Osteocyte (in vitro differentiated cells): ENCODE data around the gene ADAMTS2. TPM values are rescaled to one million over a fixed set of nuclear protein-coding genes. Genes with fewer than 3 reads are reported as not detected.

ENCODE experiments used
- DNase-seq: peaks from one replicate; pipeline ENCODE4 v3.0.0; 2021; ENCODE audit warnings: mixed read lengths; ENCODE audit not compliant: unreplicated experiment; ENCODE audit errors: extremely low spot score
- H3K27ac Mint-ChIP-seq: one replicate; pipeline ENCODE4 v1.8.0; 2021; ENCODE audit warnings: mild to moderate bottlenecking, mixed read lengths; ENCODE audit not compliant: unreplicated experiment
- H3K27me3 Mint-ChIP-seq: one replicate; pipeline ENCODE4 v1.8.0; 2021; ENCODE audit warnings: mixed read lengths; ENCODE audit not compliant: unreplicated experiment
- H3K36me3 Mint-ChIP-seq: one replicate; pipeline ENCODE4 v1.8.0; 2021; ENCODE audit warnings: mixed read lengths; ENCODE audit not compliant: unreplicated experiment
- H3K4me1 Mint-ChIP-seq: one replicate; pipeline ENCODE4 v1.8.0; 2021; ENCODE audit warnings: mixed read lengths; ENCODE audit not compliant: unreplicated experiment
- H3K4me3 Mint-ChIP-seq: one replicate; pipeline ENCODE4 v1.8.0; 2021; ENCODE audit warnings: mild to moderate bottlenecking, moderate library complexity, mixed read lengths; ENCODE audit not compliant: unreplicated experiment
- H3K9me3 Mint-ChIP-seq: one replicate; pipeline ENCODE4 v1.8.0; 2021; ENCODE audit warnings: mixed read lengths; ENCODE audit not compliant: unreplicated experiment
- total RNA-seq: library from RNA; stranded (reverse); gene quantifications from 2 replicates; pipeline ENCODE4 v1.2.1, GENCODE V29; 2021
- TF ChIP-seq, protein P1 (sequence below): fragments of 200-600 bp; sonication (generic); IDR thresholded peaks from 2 replicates; pipeline ENCODE4 v1.5.0; 2021; ENCODE audit warnings: antibody characterized with exemption, mild to moderate bottlenecking, moderate library complexity

The ADAMTS2 gene
- total RNA-seq, 1 donor from 2014 or later = 12.2 TPM

DNA sequence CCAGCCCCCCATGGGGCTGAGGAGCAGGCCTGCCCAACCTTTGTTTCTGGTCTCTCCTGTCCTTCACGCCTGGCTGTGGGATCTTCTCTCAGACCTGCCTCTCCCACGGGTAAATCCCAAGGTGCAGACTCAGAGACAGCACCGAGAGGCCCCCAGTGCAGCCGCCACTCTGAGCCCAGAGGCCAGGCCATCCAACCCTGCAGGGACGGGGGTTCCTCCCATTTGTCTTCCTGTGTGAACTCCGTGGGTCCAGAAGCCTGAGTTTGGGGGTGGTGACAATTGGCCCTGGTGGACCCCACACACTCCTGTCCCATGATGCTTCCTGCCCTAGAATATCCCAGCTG is 123.4 kb downstream of the ADAMTS2 start:
- Mint-ChIP-seq H3K27ac (no peak overlapping the region), H3K27me3 (no peaks in the 10 kb centered on the region), H3K36me3 (no peaks in the 10 kb centered on the region), H3K4me3 (no peak overlapping the region), H3K4me1 (no peaks in the 10 kb centered on the region), H3K9me3 (peaks cover 29% of the 10 kb centered on the region)
- TF ChIP-seq, protein P1, sequence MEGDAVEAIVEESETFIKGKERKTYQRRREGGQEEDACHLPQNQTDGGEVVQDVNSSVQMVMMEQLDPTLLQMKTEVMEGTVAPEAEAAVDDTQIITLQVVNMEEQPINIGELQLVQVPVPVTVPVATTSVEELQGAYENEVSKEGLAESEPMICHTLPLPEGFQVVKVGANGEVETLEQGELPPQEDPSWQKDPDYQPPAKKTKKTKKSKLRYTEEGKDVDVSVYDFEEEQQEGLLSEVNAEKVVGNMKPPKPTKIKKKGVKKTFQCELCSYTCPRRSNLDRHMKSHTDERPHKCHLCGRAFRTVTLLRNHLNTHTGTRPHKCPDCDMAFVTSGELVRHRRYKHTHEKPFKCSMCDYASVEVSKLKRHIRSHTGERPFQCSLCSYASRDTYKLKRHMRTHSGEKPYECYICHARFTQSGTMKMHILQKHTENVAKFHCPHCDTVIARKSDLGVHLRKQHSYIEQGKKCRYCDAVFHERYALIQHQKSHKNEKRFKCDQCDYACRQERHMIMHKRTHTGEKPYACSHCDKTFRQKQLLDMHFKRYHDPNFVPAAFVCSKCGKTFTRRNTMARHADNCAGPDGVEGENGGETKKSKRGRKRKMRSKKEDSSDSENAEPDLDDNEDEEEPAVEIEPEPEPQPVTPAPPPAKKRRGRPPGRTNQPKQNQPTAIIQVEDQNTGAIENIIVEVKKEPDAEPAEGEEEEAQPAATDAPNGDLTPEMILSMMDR = no peak
- DNase-seq = no peak

DNA sequence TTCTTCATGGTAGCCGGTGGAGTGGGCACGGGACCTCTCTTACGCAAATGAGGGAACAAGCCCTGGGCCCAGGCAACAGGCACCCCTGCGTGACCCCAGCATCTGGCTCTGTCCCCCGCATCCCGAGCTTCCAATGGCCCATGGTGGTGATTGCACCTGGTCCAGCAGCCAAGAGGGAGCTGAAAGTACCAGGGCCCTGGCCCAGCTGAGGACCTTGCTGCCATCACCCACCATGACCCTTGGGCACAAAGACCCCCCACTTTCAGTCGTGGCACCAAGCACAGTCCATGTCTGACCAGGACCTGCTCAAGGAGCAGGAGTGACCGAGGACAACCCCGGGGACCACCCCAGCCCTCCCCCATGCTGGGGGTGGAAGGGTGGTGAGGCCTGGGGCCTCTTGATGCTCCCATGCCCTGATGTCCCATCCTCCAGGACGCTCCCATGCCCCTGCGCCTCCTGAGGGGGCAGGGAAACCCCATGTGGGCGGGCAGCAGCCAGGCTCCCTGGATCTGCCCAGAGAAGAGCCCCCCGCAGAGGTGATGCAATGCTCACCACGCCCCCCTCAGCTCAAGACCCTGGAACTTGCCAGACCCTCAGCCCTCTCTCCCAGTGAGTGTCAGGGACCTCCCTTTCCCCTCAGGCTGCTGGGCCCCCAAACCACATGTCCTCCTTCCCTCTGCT is 123.9 kb downstream of the ADAMTS2 start:
- H3K4me3 Mint-ChIP-seq = no peak overlapping the region
- no peaks in the 10 kb centered on the region for H3K4me1 Mint-ChIP-seq

DNA sequence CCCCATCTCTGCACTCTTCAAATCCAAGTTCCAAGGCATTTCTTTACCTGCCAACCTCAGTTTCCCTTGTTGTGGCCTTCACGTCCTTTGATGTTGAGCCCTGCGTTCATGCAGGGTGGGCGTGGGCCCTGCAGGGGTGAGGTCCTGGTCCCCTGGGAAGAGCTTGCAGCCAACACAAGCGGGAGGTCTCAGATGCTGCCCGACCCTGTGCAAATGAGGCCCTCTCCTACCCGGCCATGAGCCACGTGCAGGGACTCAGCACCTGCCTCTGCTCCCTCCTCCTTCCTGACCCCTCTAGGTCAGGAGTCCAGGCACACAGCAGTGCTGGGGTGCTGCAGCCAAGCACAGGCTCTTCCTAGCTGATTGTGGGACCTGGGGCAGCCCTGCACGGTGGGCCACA is 124.5 kb downstream of the ADAMTS2 start:
- H3K9me3 Mint-ChIP-seq = peaks cover 31% of the 10 kb centered on the region
- TF ChIP-seq, protein P1 = no peak
- H3K4me3 Mint-ChIP-seq = no peak overlapping the region
- H3K36me3 Mint-ChIP-seq = no peaks in the 10 kb centered on the region
- DNase-seq = no peak
- H3K27me3 Mint-ChIP-seq = no peaks in the 10 kb centered on the region
- H3K4me1 Mint-ChIP-seq = no peaks in the 10 kb centered on the region
- H3K27ac Mint-ChIP-seq = no peak overlapping the region

More for the DNA sequence above, 123.9 kb downstream of the ADAMTS2 start:
- H3K9me3 Mint-ChIP-seq = peaks cover 29% of the 10 kb centered on the region
- H3K27me3 Mint-ChIP-seq = no peaks in the 10 kb centered on the region
- H3K27ac Mint-ChIP-seq = no peak overlapping the region
- H3K36me3 Mint-ChIP-seq = no peaks in the 10 kb centered on the region
- TF ChIP-seq, protein P1 = no peak
- no peak for DNase-seq

DNA sequence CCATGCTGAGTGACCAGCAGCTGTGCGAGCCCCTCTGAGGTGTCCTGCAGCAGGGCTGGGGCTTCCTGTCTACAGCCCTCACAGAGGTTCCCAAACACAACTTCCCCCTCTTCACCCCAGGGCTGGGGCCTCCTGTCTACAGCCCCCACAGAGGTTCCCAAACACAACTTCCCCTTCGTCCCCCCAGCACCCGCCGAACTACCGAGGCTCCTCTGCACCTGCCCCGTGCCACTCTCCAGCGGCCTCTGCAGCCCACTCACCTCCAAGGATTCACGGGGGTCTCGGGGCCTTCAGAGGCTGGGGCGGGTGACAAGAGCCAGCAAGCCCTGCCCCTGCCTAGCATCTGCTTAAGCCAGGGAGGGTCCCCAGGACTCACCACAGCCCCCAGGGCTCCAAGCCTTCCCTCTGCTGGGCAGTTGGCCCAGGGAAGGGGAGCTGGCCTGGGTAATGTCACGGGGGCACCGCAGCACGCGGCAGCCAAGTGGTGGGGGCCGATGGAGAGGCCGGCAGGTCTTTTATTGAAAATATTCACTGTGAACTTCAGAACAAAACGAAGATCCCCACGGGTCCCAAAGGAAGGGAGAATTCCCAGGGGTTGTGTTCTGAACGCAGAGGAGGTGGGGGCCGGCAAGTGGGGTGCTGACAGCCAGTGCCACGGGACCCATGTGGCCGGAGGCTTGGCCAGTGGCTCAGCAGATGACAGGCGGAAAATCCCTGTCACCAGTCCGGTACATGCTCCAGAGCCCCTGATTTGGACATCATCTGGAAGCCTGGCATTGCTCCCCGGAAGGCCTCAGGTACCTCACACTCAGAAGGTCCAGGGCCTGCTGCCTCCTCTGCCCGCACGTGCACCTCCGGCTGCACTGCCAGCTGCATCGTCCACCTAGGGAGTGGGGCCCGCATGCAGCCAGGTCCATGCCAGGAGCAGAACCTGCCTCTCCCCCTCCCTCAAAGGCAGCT is 125.3 kb downstream of the ADAMTS2 start:
- Mint-ChIP-seq H3K9me3 (peaks cover 31% of the 10 kb centered on the region), H3K27me3 (no peaks in the 10 kb centered on the region), H3K4me1 (no peaks in the 10 kb centered on the region), H3K36me3 (no peaks in the 10 kb centered on the region), H3K4me3 (no peak overlapping the region), H3K27ac (no peak overlapping the region)
- DNase-seq = no peak
- TF ChIP-seq, protein P1 = no peak

DNA sequence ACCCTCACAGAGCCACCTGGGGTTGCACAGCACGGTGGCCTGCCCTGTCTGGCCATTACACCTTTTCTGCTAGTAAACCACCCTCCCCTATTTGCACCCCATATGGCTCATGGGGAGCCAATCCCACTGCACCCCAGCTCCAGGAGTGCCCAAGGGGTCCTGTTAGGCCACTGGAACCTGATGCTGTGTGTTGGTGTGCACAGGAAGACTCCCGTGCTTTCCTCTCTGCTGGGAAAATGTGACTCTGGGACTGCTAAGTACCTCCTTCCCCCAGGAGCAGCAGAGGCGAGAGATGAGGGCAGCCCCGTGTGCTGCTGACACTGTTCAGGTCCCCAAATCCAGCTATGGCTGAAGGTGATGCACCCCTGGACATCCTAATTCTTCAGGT is 126.3 kb downstream of the ADAMTS2 start:
- no peak for DNase-seq

More for the DNA sequence above, 126.3 kb downstream of the ADAMTS2 start:
- Mint-ChIP-seq H3K27me3 (no peaks in the 10 kb centered on the region), H3K4me3 (no peak overlapping the region), H3K27ac (no peak overlapping the region), H3K4me1 (no peaks in the 10 kb centered on the region), H3K36me3 (no peaks in the 10 kb centered on the region), H3K9me3 (peaks cover 28% of the 10 kb centered on the region)
- TF ChIP-seq, protein P1 = no peak
